Erythroblast (primary cell): Measurements from ENCODE around the gene XIST.
"Not testable (repeated sequence)": the region's sequence is repeated elsewhere in the genome, so short reads cannot be mapped to it uniquely, and the experiment has no call there.

Source experiments
- DNase-seq, 2 experiments: peaks; one replicate each; lab custom pipeline; 2025; lab: John Stamatoyannopoulos, UW
- GATA1 ChIP-seq: IDR thresholded peaks from 2 replicates; pipeline ENCODE4 v1.6.1; 2011; ENCODE audit warnings: low read depth, mild to moderate bottlenecking, control low read depth, low read length, moderate library complexity
- POLR2A ChIP-seq: IDR thresholded peaks from 2 replicates; pipeline ENCODE4 v1.6.1; 2011; ENCODE audit warnings: mild to moderate bottlenecking, low read length

The XIST gene

DNA sequence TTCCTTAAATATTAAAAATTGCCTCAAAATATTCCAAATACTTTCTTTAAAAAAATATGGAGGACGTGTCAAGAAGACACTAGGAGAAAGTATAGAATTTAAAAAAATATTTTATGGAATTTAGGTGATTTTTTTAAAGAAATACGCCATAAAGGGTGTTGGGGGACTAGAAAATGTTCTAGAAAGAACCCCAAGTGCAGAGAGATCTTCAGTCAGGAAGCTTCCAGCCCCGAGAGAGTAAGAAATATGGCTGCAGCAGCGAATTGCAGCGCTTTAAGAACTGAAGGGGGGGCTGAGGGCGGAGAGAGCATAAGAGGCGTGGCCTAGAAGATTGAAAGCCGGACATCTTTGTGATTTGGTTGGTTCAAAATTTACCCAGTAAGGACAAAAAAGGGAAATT lies at the start of gene XIST:
TSS of gene XIST (minus strand) at position 248 of the 400 bp plus-strand sequence.
- TF ChIP-seq POLR2A (no peak), GATA1 (no peak)
- no peak for DNase-seq

DNA sequence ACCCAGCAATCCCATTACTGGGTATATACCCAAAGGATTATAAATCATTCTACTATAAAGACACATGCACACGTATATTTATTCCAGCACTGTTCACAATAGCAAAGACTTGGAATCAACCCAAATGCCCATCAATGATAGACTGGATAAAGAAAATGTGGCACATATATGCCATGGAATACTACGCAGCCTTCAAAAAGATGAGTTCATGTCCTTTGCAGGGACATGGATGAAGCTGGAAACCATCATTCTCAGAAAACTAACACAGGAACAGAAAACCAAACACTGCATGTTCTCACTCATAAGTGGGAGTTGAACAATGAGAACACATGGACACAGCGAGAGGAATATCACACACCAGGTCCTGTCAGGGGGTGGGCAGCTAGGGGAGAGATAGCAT lies 45.8 kb upstream of the XIST start:
- not testable (repeated sequence) for DNase-seq

DNA sequence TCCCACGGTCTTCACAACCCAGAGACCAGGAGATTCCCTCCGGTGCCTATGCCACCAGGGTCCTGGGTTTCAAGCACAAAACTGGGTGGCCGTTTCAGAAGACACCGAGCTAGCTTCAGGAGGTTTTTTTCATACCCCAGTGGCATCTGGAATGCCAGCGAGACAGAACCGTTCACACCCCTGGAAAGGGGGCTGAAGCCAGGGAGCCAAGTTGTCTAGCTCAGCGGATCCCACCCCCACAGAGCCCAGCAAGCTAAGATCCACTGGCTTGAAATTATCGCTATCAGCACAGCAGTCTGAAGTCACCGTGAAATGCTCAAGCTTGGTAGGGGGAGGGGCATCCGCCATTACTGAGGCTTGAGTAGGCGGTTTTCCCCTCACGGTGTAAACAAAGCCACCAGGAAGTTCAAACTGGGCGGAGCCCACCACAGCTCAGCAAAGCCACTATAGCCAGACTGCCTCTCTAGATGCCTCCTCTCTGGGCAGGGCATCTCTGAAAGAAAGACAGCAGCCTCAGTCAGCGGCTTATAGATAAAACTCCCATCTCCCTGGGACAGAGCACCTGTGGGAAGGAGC lies 40.1 kb upstream of the XIST start:
- DNase-seq, result not testable (repeated sequence)

DNA sequence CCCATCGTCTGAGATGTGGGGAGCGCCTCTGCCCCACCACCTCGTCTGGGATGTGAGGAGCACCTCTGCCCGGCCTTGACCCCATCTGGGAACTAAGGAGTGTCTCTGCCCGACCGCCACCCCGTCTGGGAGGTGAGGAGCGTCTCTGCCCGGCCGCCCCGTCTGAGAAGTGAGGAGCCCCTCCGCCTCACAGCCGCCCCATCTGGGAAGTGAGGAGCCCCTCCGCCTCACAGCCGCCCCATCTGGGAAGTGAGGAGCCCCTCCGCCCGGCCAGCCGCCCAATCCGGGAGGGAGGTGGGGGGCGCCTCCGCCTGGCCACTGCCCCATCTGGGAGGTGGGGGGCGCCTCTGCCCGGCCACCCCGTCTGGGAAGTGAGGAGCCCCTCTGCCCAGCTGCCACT lies 29.7 kb upstream of the XIST start:
- not testable (repeated sequence) for DNase-seq

DNA sequence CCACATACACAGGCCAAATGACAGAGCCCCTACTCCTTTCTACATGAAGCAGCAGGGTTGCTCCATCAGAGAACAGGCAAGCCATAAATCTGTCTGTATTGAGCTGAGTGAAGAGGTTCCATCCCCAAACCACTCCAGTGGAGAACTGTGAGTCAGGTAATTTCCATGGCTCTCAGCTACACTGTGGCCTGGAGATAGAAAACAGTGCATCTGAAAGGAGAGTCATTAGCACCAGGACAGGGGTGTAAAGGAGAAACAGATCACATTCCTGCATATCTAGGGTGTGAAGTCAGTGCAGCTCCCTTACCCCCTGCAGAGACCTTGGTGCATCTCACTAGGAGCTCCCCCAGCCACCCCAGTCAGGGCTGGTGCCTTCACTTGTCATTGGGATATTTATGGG lies 25.2 kb upstream of the XIST start:
- TF ChIP-seq GATA1 (no peak), POLR2A (no peak)
- no peak for DNase-seq

DNA sequence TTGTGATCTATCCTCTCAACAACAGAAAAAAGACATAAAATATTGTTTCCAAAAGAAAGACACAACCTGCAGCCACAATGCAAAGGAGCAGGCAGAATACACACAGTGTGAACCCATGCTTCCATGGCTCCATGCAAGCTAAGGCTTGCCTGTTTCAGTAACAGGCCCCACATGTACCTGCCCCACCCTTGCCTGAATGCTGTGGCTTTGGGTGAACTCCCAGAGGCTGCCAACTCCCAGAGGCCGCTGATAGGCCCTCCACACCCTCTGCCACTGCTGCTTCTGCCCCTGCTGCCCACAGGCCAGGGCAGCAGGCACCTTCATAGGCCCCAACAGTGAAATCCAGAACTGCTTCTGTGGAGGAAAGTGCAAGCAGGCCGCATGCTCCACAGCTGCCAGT lies 24.4 kb upstream of the XIST start:
- DNase-seq, result peak in 1 of 2 experiments; percentile 0
- TF ChIP-seq POLR2A (no peak), GATA1 (no peak)

DNA sequence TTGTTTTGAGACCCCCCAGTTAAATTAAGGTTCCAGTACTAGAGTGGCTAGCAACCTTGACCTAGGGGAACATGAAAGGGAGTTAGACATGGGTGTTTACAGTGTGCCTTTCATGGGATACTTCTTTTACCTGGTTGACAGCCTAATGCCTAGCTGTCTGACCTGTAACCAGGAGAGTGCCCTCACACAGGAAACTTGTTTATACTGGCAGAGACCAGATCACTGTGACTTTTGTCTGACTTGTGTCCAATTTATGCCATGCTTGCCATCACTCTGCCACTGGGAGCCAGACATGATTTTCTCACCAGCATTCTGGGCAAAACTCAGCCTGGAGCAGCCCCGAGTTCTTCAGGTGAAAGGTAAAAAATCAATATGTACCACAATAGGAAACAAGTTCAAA lies 16.4 kb upstream of the XIST start:
- TF ChIP-seq GATA1 (no peak), POLR2A (no peak)
- DNase-seq, result no peak

DNA sequence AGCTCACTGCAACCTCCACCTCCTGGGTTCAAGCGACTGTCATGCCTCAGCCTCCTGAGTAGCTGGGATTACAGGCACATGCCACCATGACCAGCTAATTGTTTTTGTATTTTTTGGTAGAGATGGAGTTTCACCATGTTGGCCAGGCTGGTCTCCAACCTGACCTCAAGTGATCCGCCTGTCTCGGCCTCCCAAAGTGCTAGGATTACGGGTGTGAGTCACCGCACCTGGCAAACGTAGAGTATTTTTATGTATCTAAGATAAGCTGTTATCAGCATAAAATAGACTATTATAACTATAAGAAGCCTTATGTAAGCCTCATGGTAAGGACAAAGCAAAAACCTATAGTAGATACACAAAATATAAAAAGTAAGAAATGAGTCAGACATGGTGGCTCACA lies 14.6 kb upstream of the XIST start:
- DNase-seq, result no peak
- TF ChIP-seq GATA1 (no peak), POLR2A (no peak)

DNA sequence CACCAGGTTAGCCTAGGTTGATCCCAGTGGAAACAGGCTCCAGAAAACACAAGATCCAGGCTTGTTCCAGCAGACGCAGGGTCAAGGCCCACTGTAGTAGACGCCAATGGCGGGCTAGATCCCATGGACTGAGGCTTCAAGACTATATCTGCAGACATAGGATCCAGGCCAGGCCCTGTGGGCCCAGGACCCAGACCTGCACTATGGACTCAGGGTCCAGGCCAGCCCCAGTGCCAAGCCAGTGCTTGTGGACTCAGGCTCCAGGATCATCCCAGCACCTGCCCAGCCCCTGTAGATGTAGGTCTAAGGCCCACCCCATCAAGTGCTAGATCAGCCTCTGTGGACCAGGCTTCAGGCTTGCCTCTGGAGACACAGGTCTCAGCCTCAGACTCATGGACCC lies 11.3 kb upstream of the XIST start:
- no peak for DNase-seq
- TF ChIP-seq POLR2A, result no peak
- TF ChIP-seq GATA1, result no peak

DNA sequence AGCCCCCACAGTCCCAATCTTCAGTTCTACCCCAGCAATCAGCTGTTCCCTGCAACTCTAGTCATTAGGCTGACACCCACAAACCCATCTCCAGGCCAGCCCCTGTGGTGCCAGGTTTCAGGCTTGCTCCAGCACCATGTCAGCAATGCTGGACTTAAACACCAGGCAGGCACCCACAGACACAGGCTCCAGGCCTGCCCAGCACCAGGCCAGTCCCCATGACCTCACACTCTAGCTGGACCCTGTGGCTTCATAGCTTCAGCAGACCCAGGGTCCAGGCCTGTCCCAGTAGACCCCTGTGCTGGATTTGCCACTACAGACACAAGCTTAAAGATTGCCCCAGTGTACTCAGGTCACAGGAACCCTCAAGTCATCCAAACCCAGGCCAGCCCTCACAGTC lies 10.8 kb upstream of the XIST start:
- TF ChIP-seq POLR2A (no peak), GATA1 (no peak)
- DNase-seq, result no peak

DNA sequence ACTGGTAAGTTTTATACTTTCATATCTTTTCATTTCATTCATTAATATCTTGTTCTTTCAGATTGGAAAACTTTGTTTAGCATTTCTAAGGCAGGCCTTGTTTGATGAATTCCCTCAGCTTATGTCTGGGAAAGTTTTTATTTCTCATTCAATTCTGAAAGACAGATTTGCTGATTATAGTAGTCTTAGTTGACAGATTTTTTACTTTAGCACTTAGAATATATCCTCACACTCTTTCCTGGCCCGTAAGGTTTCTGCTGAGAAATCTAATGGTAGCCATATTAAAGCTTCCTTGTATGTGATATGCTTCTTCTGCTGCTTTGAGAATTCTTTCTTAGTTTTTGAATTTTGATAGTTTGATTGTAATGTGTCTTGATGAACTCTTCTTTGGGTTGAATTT lies 7.1 kb upstream of the XIST start:
- no peak for TF ChIP-seq GATA1
- no peak for TF ChIP-seq POLR2A
- DNase-seq, result no peak

DNA sequence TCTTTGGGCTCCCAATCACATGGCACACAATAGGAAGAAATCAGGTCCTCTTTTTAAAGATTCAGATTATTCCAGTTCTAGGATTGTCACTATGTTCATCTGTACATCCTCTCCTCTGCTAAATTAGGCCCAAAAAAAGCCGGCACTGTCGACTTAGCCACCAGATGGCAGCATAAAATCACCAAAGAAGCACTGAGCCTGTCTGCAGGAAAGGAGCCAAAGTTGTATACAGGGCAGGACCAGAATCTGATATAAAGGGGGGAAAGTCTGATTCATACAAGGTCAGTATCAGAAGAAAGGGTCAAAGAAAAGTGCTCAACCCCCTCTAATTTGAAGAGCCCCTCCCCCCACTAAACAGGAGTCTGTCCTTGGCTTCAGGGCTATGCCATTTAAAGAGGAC lies 3.0 kb upstream of the XIST start:
- peak; percentile 47 to 68 for DNase-seq

DNA sequence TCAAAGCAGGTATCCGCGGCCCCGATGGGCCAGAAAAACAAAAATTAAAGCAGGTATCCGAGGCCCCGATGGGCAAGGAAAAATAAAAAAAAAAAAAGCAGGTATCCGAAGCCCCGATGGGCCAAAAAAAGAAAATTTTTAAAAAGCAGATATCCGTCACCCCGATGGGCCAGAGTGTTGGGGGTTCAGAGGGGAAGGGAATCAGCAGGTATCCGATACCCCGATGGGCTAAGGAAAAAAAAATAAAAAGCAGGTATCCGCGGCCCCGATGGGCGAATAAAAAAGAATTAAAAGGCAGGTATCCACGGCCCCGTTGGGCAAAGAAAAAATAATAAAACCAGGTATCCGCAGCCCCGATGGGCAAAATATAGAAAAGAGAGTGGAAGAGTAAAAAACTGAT lies 492 bp downstream of the XIST start:
- no peak for TF ChIP-seq POLR2A
- TF ChIP-seq GATA1, result no peak
- DNase-seq, result no peak

More for the DNA sequence above, 3.0 kb upstream of the XIST start:
- TF ChIP-seq GATA1, result no peak
- TF ChIP-seq POLR2A, result no peak

DNA sequence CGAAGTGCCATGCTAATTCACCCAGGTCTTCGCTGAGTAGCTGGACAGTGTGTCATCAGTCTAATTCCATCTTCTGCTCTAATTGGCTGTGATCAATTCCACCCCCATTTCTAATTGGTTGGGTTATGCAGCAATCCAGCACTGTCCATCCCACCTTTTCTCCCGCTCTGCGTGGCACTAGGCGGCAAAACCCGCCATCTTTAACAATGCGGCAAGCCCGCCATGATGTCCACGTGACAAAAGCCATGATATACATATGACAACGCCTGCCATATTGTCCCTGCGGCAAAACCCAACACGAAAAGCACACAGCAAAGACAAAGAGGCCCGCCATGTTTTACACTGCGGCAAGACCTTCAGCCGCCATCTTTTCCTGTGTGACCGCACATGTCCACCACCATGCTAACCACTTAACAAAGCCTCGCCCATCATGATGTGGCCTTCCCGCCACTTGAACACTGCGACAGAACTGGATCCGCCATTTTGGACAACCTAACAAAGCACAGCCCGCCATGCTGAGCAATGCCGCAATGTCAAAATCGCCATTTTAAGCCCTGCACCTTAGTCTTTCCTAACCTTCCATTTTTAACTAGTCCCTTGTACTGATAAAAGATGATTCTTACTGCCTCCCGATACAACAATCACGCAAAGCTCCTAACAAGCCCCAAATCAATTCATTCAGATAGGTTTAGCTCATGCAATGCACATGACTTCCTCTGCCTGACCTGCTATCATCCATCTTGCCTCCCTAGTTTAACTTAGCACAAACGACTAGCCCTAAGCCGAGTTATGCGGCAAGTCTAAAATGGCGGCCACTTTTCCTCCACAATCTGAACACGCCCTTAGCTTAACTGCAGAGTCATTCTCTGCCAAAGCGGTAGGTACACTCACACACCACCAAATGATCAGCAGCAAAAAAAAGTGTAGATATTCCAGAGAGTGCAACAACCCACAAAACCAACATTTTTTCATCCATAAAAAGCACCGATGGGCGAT lies 1.2 kb downstream of the XIST start:
- TF ChIP-seq POLR2A (no peak), GATA1 (no peak)
- DNase-seq, result no peak
